ENCODE results near the gene GSC2. TPM values are rescaled to one million over a fixed set of nuclear protein-coding genes. Genes with fewer than 3 reads are reported as not detected.

Gene GSC2
- total RNA-seq, 4 donors from 2014 or later: not detected

GRCh38 chr22:19146215-19146968, 3.7 kb downstream of the GSC2 start:
- DNase-seq (ENCODE audit: low spot score in 2 of 2): no peak
- no peak overlapping the region for H3K27ac ChIP-seq
- peaks cover 23% of the 10 kb centered on the region for H3K4me1 ChIP-seq
- TF ChIP-seq POLR2AphosphoS5 (IDR thresholded peaks at IDR 0.05) (no peak), EP300 (IDR thresholded peaks at IDR 0.05) (no peak), CTCF (IDR thresholded peaks at IDR 0.05) (no peak), POLR2A (IDR thresholded peaks at IDR 0.05) (no peak)
- H3K27me3 ChIP-seq: peaks cover 37% of the 10 kb centered on the region
- H3K9me3 ChIP-seq: no peaks in the 10 kb centered on the region
- 78% methylated on average over 9 of the region's 11 CpGs for WGBS
- no peak overlapping the region for H3K4me3 ChIP-seq
- peaks cover 15% of the 10 kb centered on the region for H3K36me3 ChIP-seq

GRCh38 chr22:19143967-19144400, 6.1 kb downstream of the GSC2 start:
- H3K4me3 ChIP-seq: peak overlapping the region; percentile 65
- WGBS: 10% methylated on average over 17 of the region's 17 CpGs

GRCh38 chr22:19143212-19143611, 6.9 kb downstream of the GSC2 start:
- peaks cover 9% of the 10 kb centered on the region for H3K4me1 ChIP-seq
- 88% methylated on average over 5 of the region's 5 CpGs for whole genome bisulfite sequencing
- H3K27ac ChIP-seq: no peak overlapping the region
- no peak overlapping the region for H3K4me3 ChIP-seq
- no peaks in the 10 kb centered on the region for H3K9me3 ChIP-seq
- H3K36me3 ChIP-seq: peaks cover 47% of the 10 kb centered on the region
- TF ChIP-seq CTCF (IDR thresholded peaks at IDR 0.05) (no peak), POLR2A (IDR thresholded peaks at IDR 0.05) (no peak), EP300 (IDR thresholded peaks at IDR 0.05) (no peak)
- H3K27me3 ChIP-seq: peaks cover 5% of the 10 kb centered on the region
- DNase-seq (ENCODE audit: low spot score in 2 of 2): no peak

More at GRCh38 chr22:19143967-19144400, 6.1 kb downstream of the GSC2 start:
- Histone ChIP-seq H3K36me3 (peaks cover 39% of the 10 kb centered on the region), H3K4me1 (peaks cover 10% of the 10 kb centered on the region), H3K27me3 (peaks cover 13% of the 10 kb centered on the region), H3K9me3 (no peaks in the 10 kb centered on the region), H3K27ac (peak overlapping the region; percentile 61)
- TF ChIP-seq CTCF (IDR thresholded peaks at IDR 0.05) (no peak), POLR2AphosphoS5 (IDR thresholded peaks at IDR 0.05) (no peak)
- no peak for DNase-seq (ENCODE audit: low spot score in 2 of 2)

GRCh38 chr22:19142394-19142793, 7.7 kb downstream of the GSC2 start:
- 98% methylated on average over 8 of the region's 9 CpGs for WGBS
- H3K4me1 ChIP-seq: peaks cover 9% of the 10 kb centered on the region
- no peak overlapping the region for H3K27ac ChIP-seq
- H3K4me3 ChIP-seq: no peak overlapping the region
- DNase-seq (ENCODE audit: low spot score in 2 of 2): no peak
- TF ChIP-seq POLR2AphosphoS5 (IDR thresholded peaks at IDR 0.05) (no peak), POLR2A (IDR thresholded peaks at IDR 0.05) (no peak), EP300 (IDR thresholded peaks at IDR 0.05) (no peak), CTCF (IDR thresholded peaks at IDR 0.05) (no peak)
- no peaks in the 10 kb centered on the region for H3K9me3 ChIP-seq
- H3K27me3 ChIP-seq: no peaks in the 10 kb centered on the region
- peaks cover 55% of the 10 kb centered on the region for H3K36me3 ChIP-seq

- TF ChIP-seq POLR2AphosphoS5 (IDR thresholded peaks at IDR 0.05) (no peak), POLR2A (IDR thresholded peaks at IDR 0.05) (no peak), EP300 (IDR thresholded peaks at IDR 0.05) (no peak), CTCF (IDR thresholded peaks at IDR 0.05) (no peak)
- H3K27ac ChIP-seq: no peak overlapping the region
- H3K4me3 ChIP-seq: no peak overlapping the region
- no peaks in the 10 kb centered on the region for H3K9me3 ChIP-seq
- no peaks in the 10 kb centered on the region for H3K27me3 ChIP-seq
- whole genome bisulfite sequencing: 85% methylated on average over 5 of the region's 5 CpGs
- H3K36me3 ChIP-seq: peaks cover 79% of the 10 kb centered on the region
- peaks cover 9% of the 10 kb centered on the region for H3K4me1 ChIP-seq
- DNase-seq (ENCODE audit: low spot score in 2 of 2): no peak
These were observed 10.1 kb downstream of the GSC2 start for GRCh38 chr22:19139974-19140373.

Measured in suprapubic skin (tissue), 4 donors.